GM12872 (cell line): Measurements from ENCODE around the gene ZIC2.

Experiments
- CTCF ChIP-seq: IDR thresholded peaks from 3 replicates; pipeline ENCODE4 v1.5.1; 2011; ENCODE audit warnings: low read depth, mild to moderate bottlenecking, low read length, moderate library complexity; ENCODE audit not compliant: insufficient read depth

Gene ZIC2

DNA sequence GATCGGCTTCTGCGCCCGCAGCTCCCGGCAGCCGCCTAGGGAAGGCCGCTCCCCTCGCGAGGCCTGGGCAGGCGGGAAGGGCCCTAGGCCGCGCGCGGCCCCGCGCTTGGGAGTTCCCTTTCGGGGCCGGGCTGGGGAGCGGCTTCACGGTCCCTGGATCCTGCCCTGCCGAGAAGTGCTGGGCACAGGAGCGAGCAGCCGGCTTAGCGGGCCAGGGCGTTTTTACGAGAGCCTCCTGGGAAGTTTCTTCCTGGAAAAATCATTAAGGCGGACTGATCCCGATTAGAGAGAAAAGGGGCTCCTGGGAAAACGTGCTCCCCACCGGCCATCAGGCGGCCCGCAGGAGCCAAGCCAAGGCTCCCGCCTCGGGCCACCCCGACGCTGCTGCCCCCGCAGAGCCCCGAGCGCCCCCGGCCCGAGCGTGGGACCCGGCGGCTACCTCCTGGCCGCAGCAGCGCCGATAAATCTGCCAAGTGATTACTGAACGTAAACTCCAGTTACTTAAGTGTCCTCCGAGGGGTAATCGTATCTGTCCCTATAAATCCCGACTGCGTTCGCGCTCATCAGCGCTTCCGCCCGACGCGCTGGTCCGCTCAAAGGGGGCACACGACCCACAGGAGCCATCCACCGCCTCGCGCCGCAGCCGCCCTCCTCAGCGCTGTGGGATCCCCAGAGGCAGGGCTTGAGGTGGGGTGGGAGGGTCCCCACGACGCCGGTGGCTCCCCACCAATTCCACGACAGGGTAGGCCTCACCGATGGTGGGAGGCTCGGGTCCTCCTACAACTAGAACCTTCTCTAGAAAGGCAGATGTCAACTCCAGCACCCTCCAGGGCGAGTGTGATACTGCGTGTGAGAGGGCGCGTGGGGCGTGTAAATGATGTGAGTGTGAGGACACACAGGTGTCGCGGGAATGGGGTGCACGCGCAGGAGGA is 12.8 kb upstream of the ZIC2 start:
- no peak for TF ChIP-seq CTCF

- no peak for TF ChIP-seq CTCF
Observed at GRCh38 chr13:99969453-99969918, 12.1 kb upstream of the ZIC2 start.

- no peak for TF ChIP-seq CTCF
Observed at GRCh38 chr13:99969919-99970650, 11.5 kb upstream of the ZIC2 start.

- TF ChIP-seq CTCF, result no peak
Observed at GRCh38 chr13:99970651-99971575, 10.7 kb upstream of the ZIC2 start.

- TF ChIP-seq CTCF, result no peak
Observed at GRCh38 chr13:99971576-99972189, 9.9 kb upstream of the ZIC2 start, which contains the start of gene ZIC5. TSS of gene ZIC5 (minus strand) at chr13:99971767. CDS start at chr13:99971603, 164 bp downstream.

DNA sequence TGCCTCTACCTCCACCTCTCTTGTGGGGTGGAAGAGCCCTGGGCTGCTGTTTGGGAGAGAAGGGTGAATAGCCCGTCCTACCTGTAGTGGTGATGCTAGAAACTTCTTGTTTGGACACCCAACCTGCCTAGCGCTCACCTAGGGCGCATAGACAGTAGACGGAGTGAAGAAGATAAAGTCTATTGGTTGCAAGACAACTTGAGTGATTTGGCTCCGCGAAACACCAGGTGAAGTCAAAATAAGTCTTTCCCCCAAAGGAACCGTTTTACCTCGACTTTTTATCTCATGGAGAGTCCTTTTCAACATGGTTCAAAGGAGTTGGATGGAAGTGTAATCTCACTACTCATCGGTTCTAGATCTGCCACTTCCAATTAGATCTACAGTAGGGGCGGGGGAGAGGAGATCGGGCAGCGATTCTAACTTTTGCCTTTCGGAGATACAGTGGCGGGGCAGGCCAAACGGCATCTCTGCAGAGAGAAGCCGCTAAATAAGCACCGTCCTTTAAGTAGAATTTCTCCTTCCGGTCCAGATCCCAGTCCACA is 9.3 kb upstream of the ZIC2 start:
- TF ChIP-seq CTCF, result no peak
